ENCODE results near the gene PARD3B.

The PARD3B gene

GRCh38 chr2:204544961-204545860 is at the start of gene PARD3B:
TSS of gene PARD3B (plus strand) at chr2:204545475. CDS start at chr2:204546000, 525 bp downstream.
- DNase-seq = peak; percentile 55

- no peak for DNase-seq
These were observed 48.5 kb upstream of the PARD3B start for GRCh38 chr2:204496779-204497178.

GRCh38 chr2:204497855-204498254 is 47.4 kb upstream of the PARD3B start:
- no peak for DNase-seq

- no peak for DNase-seq
These were observed 47.0 kb upstream of the PARD3B start for GRCh38 chr2:204498291-204498690.

- DNase-seq = no peak
These were observed 41.4 kb upstream of the PARD3B start for GRCh38 chr2:204503869-204504268.

GRCh38 chr2:204504594-204504993 is 40.7 kb upstream of the PARD3B start:
- DNase-seq = no peak

GRCh38 chr2:204505488-204505887 is 39.8 kb upstream of the PARD3B start:
- no peak for DNase-seq

- DNase-seq = peak; percentile 53
These were observed 39.3 kb upstream of the PARD3B start for GRCh38 chr2:204505946-204506345.

- DNase-seq = no peak
These were observed 37.6 kb upstream of the PARD3B start for GRCh38 chr2:204507636-204508035.

- DNase-seq = no peak
These were observed 34.4 kb upstream of the PARD3B start for GRCh38 chr2:204510709-204511420.

GRCh38 chr2:204514439-204514838 is 30.8 kb upstream of the PARD3B start:
- no peak for DNase-seq

- no peak for DNase-seq
These were observed 29.9 kb upstream of the PARD3B start for GRCh38 chr2:204515416-204515815.

- no peak for DNase-seq
These were observed 28.1 kb upstream of the PARD3B start for GRCh38 chr2:204517154-204517553.

- DNase-seq = no peak
These were observed 15.3 kb upstream of the PARD3B start for GRCh38 chr2:204529795-204530463.

- DNase-seq = no peak
These were observed 14.8 kb upstream of the PARD3B start for GRCh38 chr2:204530464-204530805.

GRCh38 chr2:204533629-204534370 is 11.5 kb upstream of the PARD3B start:
- no peak for DNase-seq

GRCh38 chr2:204535356-204535755 is 9.9 kb upstream of the PARD3B start:
- no peak for DNase-seq

- no peak for DNase-seq
These were observed 9.5 kb upstream of the PARD3B start for GRCh38 chr2:204535764-204536163.

GRCh38 chr2:204538182-204539018 is 6.9 kb upstream of the PARD3B start:
- DNase-seq = peak; percentile 50

- DNase-seq = no peak
These were observed 6.3 kb upstream of the PARD3B start for GRCh38 chr2:204539019-204539385.

GRCh38 chr2:204541637-204542036 is 3.6 kb upstream of the PARD3B start:
- no peak for DNase-seq

All from fibroblast of upper back skin (primary cell).